MG63 (cell line): ENCODE measurements around the gene FKBP2. TPM values are rescaled to one million over a fixed set of nuclear protein-coding genes. Genes with fewer than 3 reads are reported as not detected.

Source experiments
- DNase-seq: peaks from one replicate; pipeline ENCODE4 v3.0.0-alpha.2; 2020
- H3K27me3 ChIP-seq: fragments of 250-450 bp; sonication (Bioruptor Pico); 2 replicates; pipeline ENCODE4 v1.5.1; 2020; ENCODE audit warnings: mild to moderate bottlenecking, moderate library complexity
- H3K36me3 ChIP-seq: fragments of 250-450 bp; sonication (Bioruptor Pico); 2 replicates; pipeline ENCODE4 v1.5.1; 2020; ENCODE audit warnings: mild to moderate bottlenecking, moderate library complexity
- H3K4me3 ChIP-seq: fragments of 250-450 bp; sonication (Bioruptor Pico); 2 replicates; pipeline ENCODE4 v1.5.1; 2020; ENCODE audit warnings: mild to moderate bottlenecking, moderate library complexity
- H3K9me3 ChIP-seq: fragments of 250-450 bp; sonication (Bioruptor Pico); 2 replicates; pipeline ENCODE4 v1.5.1; 2020; ENCODE audit warnings: mild to moderate bottlenecking, moderate library complexity
- total RNA-seq: library from RNA; depleted of rRNA; stranded (reverse); fragments of >200 nt; shearing (Covaris generic); gene quantifications from 2 replicates; pipeline ENCODE4 v1.2.3, GENCODE V29; 2014; ENCODE audit warnings: low replicate concordance

The FKBP2 gene
- total RNA-seq, 1 experiment from 2014 or later, result 22.8 TPM

GRCh38 chr11:64281957-64282770, 41.3 kb downstream of the FKBP2 start:
- H3K27me3 ChIP-seq, result no peaks in the 10 kb centered on the region
- H3K36me3 ChIP-seq, result peaks cover 26% of the 10 kb centered on the region
- no peaks in the 10 kb centered on the region for H3K9me3 ChIP-seq
- H3K4me3 ChIP-seq, result no peak overlapping the region
- no peak for DNase-seq

- no peak overlapping the region for H3K4me3 ChIP-seq
- no peak for DNase-seq
- H3K9me3 ChIP-seq, result no peaks in the 10 kb centered on the region
- peaks cover 21% of the 10 kb centered on the region for H3K36me3 ChIP-seq
- no peaks in the 10 kb centered on the region for H3K27me3 ChIP-seq
These were observed 42.2 kb downstream of the FKBP2 start for GRCh38 chr11:64283092-64283491.

GRCh38 chr11:64284048-64284961, 43.4 kb downstream of the FKBP2 start, which contains the start of gene BAD:
Gene BAD (minus strand): TSS chr11:64284665. CDS start chr11:64284368, 297 bp downstream.
- Histone ChIP-seq H3K27me3 (no peaks in the 10 kb centered on the region), H3K9me3 (no peaks in the 10 kb centered on the region), H3K36me3 (peaks cover 18% of the 10 kb centered on the region), H3K4me3 (peak within 1 kb of the TSS; percentile 70)
- DNase-seq, result peak; percentile 94

- peaks cover 18% of the 10 kb centered on the region for H3K36me3 ChIP-seq
- peak within 1 kb of the TSS; percentile 70 for H3K4me3 ChIP-seq
- H3K9me3 ChIP-seq, result no peaks in the 10 kb centered on the region
These were observed 44.3 kb downstream of the FKBP2 start, which contains the start of gene GPR137 for GRCh38 chr11:64284962-64285884. Gene GPR137 (plus strand): TSS chr11:64285848. CDS start chr11:64286525, 677 bp downstream.

GRCh38 chr11:64285885-64286800, 45.2 kb downstream of the FKBP2 start:
- peaks cover 13% of the 10 kb centered on the region for H3K36me3 ChIP-seq
- peak overlapping the region; percentile 70 for H3K4me3 ChIP-seq
- no peaks in the 10 kb centered on the region for H3K9me3 ChIP-seq
- no peaks in the 10 kb centered on the region for H3K27me3 ChIP-seq
- DNase-seq, result no peak

More at GRCh38 chr11:64284962-64285884, 44.3 kb downstream of the FKBP2 start, which contains the start of gene GPR137:
- H3K27me3 ChIP-seq, result no peaks in the 10 kb centered on the region
- peak; percentile 82 for DNase-seq

GRCh38 chr11:64286801-64287159, 45.9 kb downstream of the FKBP2 start:
- Histone ChIP-seq H3K4me3 (no peak overlapping the region), H3K36me3 (peaks cover 13% of the 10 kb centered on the region), H3K27me3 (no peaks in the 10 kb centered on the region), H3K9me3 (no peaks in the 10 kb centered on the region)
- no peak for DNase-seq

- Histone ChIP-seq H3K36me3 (peaks cover 7% of the 10 kb centered on the region; the same call in 1 of the 2 replicates), H3K9me3 (no peaks in the 10 kb centered on the region), H3K27me3 (no peaks in the 10 kb centered on the region), H3K4me3 (no peak overlapping the region)
- no peak for DNase-seq
These were observed 46.9 kb downstream of the FKBP2 start for GRCh38 chr11:64287676-64288352.

- Histone ChIP-seq H3K36me3 (peaks cover 2% of the 10 kb centered on the region; the same call in 1 of the 2 replicates), H3K9me3 (no peaks in the 10 kb centered on the region), H3K27me3 (no peaks in the 10 kb centered on the region), H3K4me3 (no peak overlapping the region)
- DNase-seq, result no peak
These were observed 47.5 kb downstream of the FKBP2 start for GRCh38 chr11:64288353-64288750.

GRCh38 chr11:64289002-64289564, 48.2 kb downstream of the FKBP2 start:
- Histone ChIP-seq H3K4me3 (no peak overlapping the region), H3K9me3 (no peaks in the 10 kb centered on the region), H3K36me3 (no peaks in the 10 kb centered on the region), H3K27me3 (no peaks in the 10 kb centered on the region)
- no peak for DNase-seq

GRCh38 chr11:64290352-64291261, 49.7 kb downstream of the FKBP2 start:
- no peak overlapping the region for H3K4me3 ChIP-seq
- H3K9me3 ChIP-seq, result no peaks in the 10 kb centered on the region
- H3K27me3 ChIP-seq, result no peaks in the 10 kb centered on the region
- no peak for DNase-seq
- H3K36me3 ChIP-seq, result no peaks in the 10 kb centered on the region

GRCh38 chr11:64291262-64291751, 50.4 kb downstream of the FKBP2 start, which contains the start of gene KCNK4:
Gene KCNK4 (plus strand): TSS chr11:64291302. CDS start chr11:64293019, 1,717 bp downstream.
- no peaks in the 10 kb centered on the region for H3K9me3 ChIP-seq
- DNase-seq, result no peak
- H3K27me3 ChIP-seq, result no peaks in the 10 kb centered on the region
- no peak within 1 kb of the TSS for H3K4me3 ChIP-seq
- H3K36me3 ChIP-seq, result no peaks in the 10 kb centered on the region

- Histone ChIP-seq H3K4me3 (no peak overlapping the region), H3K27me3 (no peaks in the 10 kb centered on the region), H3K36me3 (no peaks in the 10 kb centered on the region), H3K9me3 (no peaks in the 10 kb centered on the region)
- DNase-seq, result no peak
These were observed 51.0 kb downstream of the FKBP2 start for GRCh38 chr11:64291752-64292459.
